Tibial artery (tissue), 4 donors: ENCODE results near the gene NRAP.
A peak's percentile ranks its signal among the peaks of the same experiment; 100 is the strongest.

Source experiments
- DNase-seq, 2 donors: peaks; one replicate each; pipeline ENCODE4 v3.0.0-alpha.2; 2019
- H3K27ac ChIP-seq, 2 donors: fragments of 200-600 bp; sonication (generic) in 1 of 2; 1 replicate in 1 of 2; 2 replicates in 1 of 2; pipeline ENCODE4 v1.5.1; 2018 to 2019; ENCODE audit warnings: mild to moderate bottlenecking in 1 of 2
- H3K27me3 ChIP-seq, 2 donors: fragments of 200-600 bp; sonication (generic) in 1 of 2; one replicate each; pipeline versions ENCODE4 v1.5.1 to v1.6.0; 2016 to 2019
- H3K36me3 ChIP-seq, 3 donors: fragments of 200-600 bp; sonication (generic) in 2 of 3; one replicate each; pipeline ENCODE4 v1.5.1; 2016 to 2019; ENCODE audit warnings: mild to moderate bottlenecking in 2 of 3
- H3K4me1 ChIP-seq, 4 donors: fragments of 200-600 bp; sonication (generic) in 2 of 4; 1 replicate in 3 of 4; 2 replicates in 1 of 4; pipeline ENCODE4 v1.5.1; 2016 to 2019
- H3K4me3 ChIP-seq, 2 donors: fragments of 200-600 bp; sonication (generic) in 1 of 2; 1 replicate in 1 of 2; 2 replicates in 1 of 2; pipeline ENCODE4 v1.5.1; 2018 to 2019; ENCODE audit warnings: mild to moderate bottlenecking in 2 of 2
- H3K9me3 ChIP-seq, 3 donors: fragments of 200-600 bp; sonication (generic) in 1 of 3; one replicate each; pipeline ENCODE4 v1.5.1; 2016 to 2019
- CTCF ChIP-seq, 2 experiments: fragments of 200-600 bp in 1 of 2; fragments of 450-650 bp in 1 of 2; IDR thresholded peaks; one replicate each; pipeline ENCODE4 v1.5.1; 2017 to 2019; ENCODE audit warnings: antibody characterized with exemption in 2 of 2, mild to moderate bottlenecking in 1 of 2, moderate library complexity in 1 of 2
- intact Hi-C: fragments of 100-400 bp; cut with DNase I; formaldehyde crosslinking; loops from one replicate; pipeline ENCODE4 v1.15.0; 2023; ENCODE audit warnings: low total_unique reads

The NRAP gene

GRCh38 chr10:113704637-113705343 is 40.9 kb upstream of the NRAP start:
- Histone ChIP-seq H3K27me3 (no peaks in the 10 kb centered on the region), H3K9me3 (no peaks in the 10 kb centered on the region), H3K4me3 (no peak overlapping the region), H3K27ac (no peak overlapping the region), H3K4me1 (peaks cover 0 to 6% (median 2%) of the 10 kb centered on the region in 4 donors), H3K36me3 (peaks cover 0 to 20% (median 0%) of the 10 kb centered on the region in 3 donors)
- intact Hi-C loops = loop anchor here (10.0 kb wide), 2 partner anchors 100 to 400 kb away; no protein-coding TSS in a partner anchor
- no peak for DNase-seq
- TF ChIP-seq CTCF (IDR thresholded peaks at IDR 0.05) = peak; percentile 47 to 58

GRCh38 chr10:113697595-113697994 is 33.8 kb upstream of the NRAP start:
- intact Hi-C loops = no loop called here

GRCh38 chr10:113695691-113696090 is 31.9 kb upstream of the NRAP start:
- Histone ChIP-seq H3K9me3 (peaks cover 0 to 23% (median 11%) of the 10 kb centered on the region in 3 donors), H3K4me1 (no peaks in the 10 kb centered on the region), H3K36me3 (peaks cover 45 to 57% (median 47%) of the 10 kb centered on the region in 3 donors), H3K4me3 (no peak overlapping the region), H3K27ac (no peak overlapping the region), H3K27me3 (no peaks in the 10 kb centered on the region)
- intact Hi-C loops = no loop called here
- no peak for TF ChIP-seq CTCF (IDR thresholded peaks at IDR 0.05)
- DNase-seq = no peak

More at GRCh38 chr10:113697595-113697994, 33.8 kb upstream of the NRAP start:
- peaks cover 38 to 43% (median 42%) of the 10 kb centered on the region in 3 donors for H3K36me3 ChIP-seq
- no peak overlapping the region for H3K4me3 ChIP-seq
- peaks cover 0 to 16% (median 4%) of the 10 kb centered on the region in 3 donors for H3K9me3 ChIP-seq
- no peak for TF ChIP-seq CTCF (IDR thresholded peaks at IDR 0.05)
- H3K27ac ChIP-seq = no peak overlapping the region
- DNase-seq = no peak
- no peaks in the 10 kb centered on the region for H3K27me3 ChIP-seq
- H3K4me1 ChIP-seq = no peaks in the 10 kb centered on the region

GRCh38 chr10:113693348-113693747 is 29.5 kb upstream of the NRAP start:
- Histone ChIP-seq H3K27me3 (no peaks in the 10 kb centered on the region), H3K27ac (no peak overlapping the region), H3K36me3 (peaks cover 34 to 45% (median 39%) of the 10 kb centered on the region in 3 donors), H3K9me3 (peaks cover 0 to 25% (median 11%) of the 10 kb centered on the region in 3 donors), H3K4me1 (no peaks in the 10 kb centered on the region), H3K4me3 (no peak overlapping the region)
- intact Hi-C loops = no loop called here
- no peak for TF ChIP-seq CTCF (IDR thresholded peaks at IDR 0.05)
- no peak for DNase-seq

GRCh38 chr10:113692271-113692670 is 28.4 kb upstream of the NRAP start:
- no peak for DNase-seq
- no peak for TF ChIP-seq CTCF (IDR thresholded peaks at IDR 0.05)
- Histone ChIP-seq H3K4me1 (no peaks in the 10 kb centered on the region), H3K36me3 (peaks cover 23 to 35% (median 28%) of the 10 kb centered on the region in 3 donors), H3K4me3 (no peak overlapping the region), H3K27me3 (no peaks in the 10 kb centered on the region), H3K9me3 (peaks cover 0 to 33% (median 14%) of the 10 kb centered on the region in 3 donors), H3K27ac (no peak overlapping the region)
- intact Hi-C loops = no loop called here
